Endothelial cell (in vitro differentiated cells): ENCODE measurements around the gene CCR5. TPM values are rescaled to one million over a fixed set of nuclear protein-coding genes. Genes with fewer than 3 reads are reported as not detected.
"Not testable (repeated sequence)": the region's sequence is repeated elsewhere in the genome, so short reads cannot be mapped to it uniquely, and the experiment has no call there.

Source experiments
- DNase-seq: peaks from one replicate; pipeline ENCODE4 v3.0.0; 2021; ENCODE audit warnings: low spot score
- H3K27ac Mint-ChIP-seq: one replicate; pipeline ENCODE4 v1.8.0; 2021; ENCODE audit warnings: mixed read lengths, inconsistent platforms; ENCODE audit not compliant: unreplicated experiment
- H3K27me3 Mint-ChIP-seq: one replicate; pipeline ENCODE4 v1.8.0; 2021; ENCODE audit warnings: mild to moderate bottlenecking, moderate library complexity, mixed read lengths, inconsistent platforms; ENCODE audit not compliant: unreplicated experiment
- H3K36me3 Mint-ChIP-seq: one replicate; pipeline ENCODE4 v1.8.0; 2021; ENCODE audit warnings: mild to moderate bottlenecking, low read depth, mixed read lengths, inconsistent platforms; ENCODE audit not compliant: unreplicated experiment
- H3K4me1 Mint-ChIP-seq: one replicate; pipeline ENCODE4 v1.8.0; 2021; ENCODE audit warnings: mild to moderate bottlenecking, mixed read lengths, inconsistent platforms; ENCODE audit not compliant: unreplicated experiment
- H3K4me3 Mint-ChIP-seq: one replicate; pipeline ENCODE4 v1.8.0; 2021; ENCODE audit warnings: mild to moderate bottlenecking, mixed read lengths, inconsistent platforms; ENCODE audit not compliant: unreplicated experiment
- H3K9me3 Mint-ChIP-seq: one replicate; pipeline ENCODE4 v1.8.0; 2021; ENCODE audit warnings: mixed read lengths, inconsistent platforms; ENCODE audit not compliant: unreplicated experiment
- total RNA-seq: library from RNA; stranded (reverse); fragmentation: NEBNext Ultra II Directional; extraction: Animal tissue kit (Norgen Biotek cat#: 25700); gene quantifications from one replicate; pipeline ENCODE4 v1.2.1, GENCODE V29; 2021; ENCODE audit not compliant: unreplicated experiment
- TF ChIP-seq, protein P1 (sequence below): fragments of 200-600 bp; sonication (generic); IDR thresholded peaks from one replicate; pipeline ENCODE4 v1.5.0; 2021; ENCODE audit warnings: antibody characterized with exemption; ENCODE audit not compliant: unreplicated experiment

CCR5 gene
- total RNA-seq, 1 donor from 2014 or later = not detected

GRCh38 chr3:46381625-46382024 lies 10.9 kb downstream of the CCR5 start:
- H3K36me3 Mint-ChIP-seq = no peaks in the 10 kb centered on the region
- no peak for DNase-seq

GRCh38 chr3:46383211-46383950 lies 12.6 kb downstream of the CCR5 start:
- DNase-seq = no peak
- TF ChIP-seq, protein P1, sequence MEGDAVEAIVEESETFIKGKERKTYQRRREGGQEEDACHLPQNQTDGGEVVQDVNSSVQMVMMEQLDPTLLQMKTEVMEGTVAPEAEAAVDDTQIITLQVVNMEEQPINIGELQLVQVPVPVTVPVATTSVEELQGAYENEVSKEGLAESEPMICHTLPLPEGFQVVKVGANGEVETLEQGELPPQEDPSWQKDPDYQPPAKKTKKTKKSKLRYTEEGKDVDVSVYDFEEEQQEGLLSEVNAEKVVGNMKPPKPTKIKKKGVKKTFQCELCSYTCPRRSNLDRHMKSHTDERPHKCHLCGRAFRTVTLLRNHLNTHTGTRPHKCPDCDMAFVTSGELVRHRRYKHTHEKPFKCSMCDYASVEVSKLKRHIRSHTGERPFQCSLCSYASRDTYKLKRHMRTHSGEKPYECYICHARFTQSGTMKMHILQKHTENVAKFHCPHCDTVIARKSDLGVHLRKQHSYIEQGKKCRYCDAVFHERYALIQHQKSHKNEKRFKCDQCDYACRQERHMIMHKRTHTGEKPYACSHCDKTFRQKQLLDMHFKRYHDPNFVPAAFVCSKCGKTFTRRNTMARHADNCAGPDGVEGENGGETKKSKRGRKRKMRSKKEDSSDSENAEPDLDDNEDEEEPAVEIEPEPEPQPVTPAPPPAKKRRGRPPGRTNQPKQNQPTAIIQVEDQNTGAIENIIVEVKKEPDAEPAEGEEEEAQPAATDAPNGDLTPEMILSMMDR = no peak
- Mint-ChIP-seq H3K4me3 (no peak overlapping the region), H3K4me1 (peaks cover 8% of the 10 kb centered on the region), H3K9me3 (no peaks in the 10 kb centered on the region), H3K27me3 (no peaks in the 10 kb centered on the region), H3K27ac (no peak overlapping the region), H3K36me3 (no peaks in the 10 kb centered on the region)

More at GRCh38 chr3:46381625-46382024, 10.9 kb downstream of the CCR5 start:
- no peak overlapping the region for H3K27ac Mint-ChIP-seq
- no peak overlapping the region for H3K4me3 Mint-ChIP-seq
- no peaks in the 10 kb centered on the region for H3K9me3 Mint-ChIP-seq
- H3K4me1 Mint-ChIP-seq = peaks cover 8% of the 10 kb centered on the region
- TF ChIP-seq, protein P1 = no peak
- no peaks in the 10 kb centered on the region for H3K27me3 Mint-ChIP-seq

- H3K9me3 Mint-ChIP-seq = no peaks in the 10 kb centered on the region
- peaks cover 8% of the 10 kb centered on the region for H3K4me1 Mint-ChIP-seq
- H3K4me3 Mint-ChIP-seq = no peak overlapping the region
- H3K27ac Mint-ChIP-seq = no peak overlapping the region
- no peaks in the 10 kb centered on the region for H3K36me3 Mint-ChIP-seq
- no peak for DNase-seq
- H3K27me3 Mint-ChIP-seq = no peaks in the 10 kb centered on the region
- TF ChIP-seq, protein P1 = no peak
These were observed 13.2 kb downstream of the CCR5 start for GRCh38 chr3:46383951-46384330.

GRCh38 chr3:46386205-46386604 lies 15.5 kb downstream of the CCR5 start:
- TF ChIP-seq, protein P1 = no peak
- H3K36me3 Mint-ChIP-seq = no peaks in the 10 kb centered on the region
- H3K9me3 Mint-ChIP-seq = no peaks in the 10 kb centered on the region
- peaks cover 8% of the 10 kb centered on the region for H3K4me1 Mint-ChIP-seq
- H3K27ac Mint-ChIP-seq = no peak overlapping the region
- no peaks in the 10 kb centered on the region for H3K27me3 Mint-ChIP-seq
- DNase-seq = no peak
- no peak overlapping the region for H3K4me3 Mint-ChIP-seq

- H3K4me1 Mint-ChIP-seq, H3K27me3 Mint-ChIP-seq, H3K36me3 Mint-ChIP-seq, H3K27ac Mint-ChIP-seq, H3K4me3 Mint-ChIP-seq, H3K9me3 Mint-ChIP-seq, DNase-seq: not testable (repeated sequence)
These were observed 18.1 kb downstream of the CCR5 start for GRCh38 chr3:46388847-46389246.
